NT2/D1 (cell line): Measurements from ENCODE around the gene SRSF12.

Experiments
- SUZ12 ChIP-seq: IDR thresholded peaks from 2 replicates; pipeline ENCODE4 v1.6.1; 2011; ENCODE audit not compliant: insufficient read length, insufficient read depth; ENCODE audit errors: extremely low read depth
- YY1 ChIP-seq: IDR thresholded peaks from 2 replicates; pipeline ENCODE4 v1.6.1; 2011; ENCODE audit not compliant: insufficient read length, insufficient read depth
- ZNF274 ChIP-seq: IDR thresholded peaks from 2 replicates; pipeline ENCODE4 v1.6.1; 2011; ENCODE audit warnings: mild to moderate bottlenecking, low read depth, low read length

- no peak for TF ChIP-seq ZNF274
- TF ChIP-seq YY1, result no peak
- TF ChIP-seq SUZ12, result no peak
Observed at GRCh38 chr6:89048288-89048923, 69.5 kb downstream of the SRSF12 start.
